GM21515 (cell line): Measurements from ENCODE around the gene MRPL16.
A peak's percentile ranks its signal among the peaks of the same experiment; 100 is the strongest.
"Not testable (repeated sequence)": the region's sequence is repeated elsewhere in the genome, so short reads cannot be mapped to it uniquely, and the experiment has no call there.

Experiments
- ATAC-seq: cut with Tn5 transposase; IDR thresholded peaks from one replicate; pipeline ENCODE4 v1.9.1; 2021; ENCODE audit not compliant: unreplicated experiment

The MRPL16 gene

GRCh38 chr11:59810189-59810910, at the start of gene MRPL16:
Gene MRPL16 (minus strand): TSS chr11:59810778. CDS start chr11:59810658, 120 bp downstream.
- ATAC-seq, result peak; percentile 98

- ATAC-seq, result no peak
Observed at GRCh38 chr11:59859673-59860072, 49.1 kb upstream of the MRPL16 start.

DNA sequence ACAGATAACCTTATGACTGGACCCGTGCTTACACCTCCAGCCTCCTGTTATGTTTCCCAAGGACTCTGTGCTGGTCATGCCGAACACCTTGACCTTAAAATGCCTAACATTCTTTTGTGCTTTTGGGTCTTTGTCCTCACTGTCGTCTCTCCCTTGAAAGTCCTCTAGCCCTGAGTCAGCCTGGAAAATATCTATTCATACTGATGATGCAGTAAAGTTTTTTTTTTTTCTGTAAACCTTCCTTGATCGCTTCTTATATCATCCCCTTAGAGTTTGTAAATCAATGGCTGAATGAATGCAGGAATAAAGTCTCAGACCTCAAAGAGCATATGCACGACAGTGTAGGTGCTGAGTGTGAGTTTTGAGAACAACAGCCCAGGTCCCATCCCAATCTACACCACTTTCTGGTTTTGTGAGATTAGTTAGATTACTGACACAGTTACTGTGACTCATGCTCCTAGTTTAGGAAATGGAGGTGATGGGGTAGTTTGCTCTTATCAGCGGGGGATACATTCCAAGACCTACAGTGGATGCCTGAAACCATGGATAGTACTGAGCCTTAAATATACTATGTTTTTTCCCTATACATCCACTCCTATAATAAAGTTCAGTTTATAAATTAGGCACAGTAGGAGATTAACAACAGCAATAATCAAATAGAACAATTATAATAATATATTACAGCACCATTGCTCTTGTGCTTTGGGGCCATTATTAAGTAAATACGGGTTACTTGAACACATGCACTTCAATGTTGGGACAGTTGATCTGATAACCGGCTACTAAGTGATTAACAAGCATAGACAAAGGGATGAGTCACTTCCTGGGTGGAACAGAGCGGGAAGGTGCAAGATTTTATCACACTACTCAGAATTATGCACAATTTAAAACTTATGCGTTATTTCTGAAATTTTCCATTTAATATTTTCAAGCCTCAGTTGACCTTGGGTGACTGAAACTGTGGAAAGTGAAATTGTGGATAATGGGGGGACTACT, 47.2 kb upstream of the MRPL16 start:
- no peak for ATAC-seq

DNA sequence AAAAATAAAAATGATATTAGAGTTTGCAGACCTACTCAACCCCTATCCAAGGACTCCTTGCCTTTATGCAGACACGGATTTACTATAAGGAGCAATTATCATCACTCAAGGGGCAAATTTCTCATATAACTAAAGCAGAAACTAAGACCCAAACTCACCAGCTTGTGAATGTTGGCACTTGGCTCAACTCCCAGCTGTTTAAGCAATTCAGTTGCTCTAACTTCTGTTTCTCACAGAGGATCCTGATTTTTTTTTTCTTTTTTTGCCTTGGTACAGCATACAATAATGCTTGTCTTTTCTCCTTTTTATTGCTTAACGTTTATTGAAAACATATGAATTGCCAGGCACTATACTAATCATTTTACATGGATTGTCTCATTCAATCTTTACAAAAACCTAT, 44.3 kb upstream of the MRPL16 start:
- no peak for ATAC-seq

DNA sequence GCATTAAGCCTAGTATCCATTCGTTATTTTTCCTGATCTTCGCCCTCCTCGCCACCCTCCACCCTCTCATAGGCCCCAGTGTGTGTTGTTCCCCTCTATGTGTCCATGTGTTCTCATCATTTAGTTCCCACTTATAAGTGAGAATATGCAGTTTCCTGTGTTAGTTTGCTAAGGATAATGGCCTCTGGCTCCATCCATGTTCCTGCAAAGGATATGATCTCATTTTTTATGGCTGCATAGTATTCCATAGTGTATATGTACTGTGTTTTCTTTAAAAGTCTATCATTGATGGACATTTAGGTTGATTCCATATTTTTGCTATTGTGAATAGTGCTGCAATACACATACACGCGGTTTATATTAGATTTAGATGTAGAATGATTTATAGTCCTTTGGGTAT, 40.8 kb upstream of the MRPL16 start:
- ATAC-seq, result not testable (repeated sequence)

DNA sequence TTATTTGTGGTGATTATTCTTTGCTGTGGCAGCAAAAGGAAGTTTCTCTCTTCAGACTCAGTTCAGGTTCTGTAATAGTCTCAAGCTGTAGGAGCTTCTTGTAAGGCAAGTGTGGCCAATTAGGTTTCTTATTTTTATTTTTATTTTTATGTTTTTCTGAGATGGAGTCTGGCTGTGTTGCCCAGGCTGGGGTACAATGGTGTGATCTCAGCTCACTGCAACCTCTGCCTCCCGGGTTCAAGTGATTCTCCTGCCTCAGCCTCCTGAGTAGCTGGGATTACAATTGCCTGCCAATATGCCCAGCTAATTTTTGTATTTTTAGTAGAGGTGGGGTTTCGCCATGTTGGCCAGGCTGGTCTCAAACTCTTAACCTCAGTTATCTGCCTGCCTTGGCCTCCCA, 39.0 kb upstream of the MRPL16 start:
- ATAC-seq, result not testable (repeated sequence)

GRCh38 chr11:59849129-59849528, 38.6 kb upstream of the MRPL16 start:
- no peak for ATAC-seq

GRCh38 chr11:59848439-59848838, 37.9 kb upstream of the MRPL16 start:
- not testable (repeated sequence) for ATAC-seq

GRCh38 chr11:59847626-59848025, 37.0 kb upstream of the MRPL16 start:
- ATAC-seq, result no peak

DNA sequence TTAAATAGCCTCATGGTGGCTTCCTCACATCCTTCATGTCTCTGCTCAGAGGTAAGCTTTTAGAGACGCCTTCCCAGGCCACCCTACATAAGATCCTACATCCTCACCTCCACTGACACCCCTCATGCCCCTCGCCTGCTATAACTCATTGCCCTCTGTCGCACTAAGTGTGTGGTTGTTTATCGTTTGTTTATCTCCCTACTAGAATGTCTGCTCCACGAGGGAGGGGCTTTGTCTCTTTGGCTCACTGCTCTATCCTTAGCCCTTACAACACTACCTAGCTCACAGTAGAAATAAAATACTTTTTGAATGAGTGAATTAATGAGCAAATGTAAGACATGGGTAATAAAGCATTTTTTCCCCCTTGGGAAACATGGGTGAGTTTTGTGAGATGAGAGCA, 36.0 kb upstream of the MRPL16 start:
- ATAC-seq, result no peak

- no peak for ATAC-seq
Observed at GRCh38 chr11:59845399-59845798, 34.8 kb upstream of the MRPL16 start, which contains the start of gene CBLIF. Gene CBLIF (minus strand): TSS chr11:59845499. CDS start chr11:59845453, 46 bp downstream.

DNA sequence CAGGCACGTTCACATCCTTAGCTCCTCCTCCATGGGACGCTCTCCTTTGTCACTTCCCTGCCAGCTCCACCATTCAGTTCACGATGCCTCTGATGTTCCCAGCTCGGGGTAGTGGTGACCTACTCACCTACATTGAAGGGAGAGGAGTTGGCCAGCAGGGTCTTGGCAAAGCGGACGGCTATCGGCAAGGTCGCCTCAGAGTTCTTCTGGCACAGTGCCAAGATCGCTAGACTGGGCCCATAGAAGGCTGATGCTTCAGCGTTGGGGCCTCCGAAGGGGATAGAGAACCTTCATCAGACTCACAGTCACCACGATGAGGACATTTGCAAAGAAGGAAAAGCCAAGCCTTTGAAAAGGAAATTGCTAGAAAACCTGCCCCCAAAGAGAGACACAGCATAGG, 31.7 kb upstream of the MRPL16 start:
- ATAC-seq, result no peak

- ATAC-seq, result peak; percentile 55
Observed at GRCh38 chr11:59841514-59841913, 30.9 kb upstream of the MRPL16 start.

- no peak for ATAC-seq
Observed at GRCh38 chr11:59839615-59840014, 29.0 kb upstream of the MRPL16 start.

DNA sequence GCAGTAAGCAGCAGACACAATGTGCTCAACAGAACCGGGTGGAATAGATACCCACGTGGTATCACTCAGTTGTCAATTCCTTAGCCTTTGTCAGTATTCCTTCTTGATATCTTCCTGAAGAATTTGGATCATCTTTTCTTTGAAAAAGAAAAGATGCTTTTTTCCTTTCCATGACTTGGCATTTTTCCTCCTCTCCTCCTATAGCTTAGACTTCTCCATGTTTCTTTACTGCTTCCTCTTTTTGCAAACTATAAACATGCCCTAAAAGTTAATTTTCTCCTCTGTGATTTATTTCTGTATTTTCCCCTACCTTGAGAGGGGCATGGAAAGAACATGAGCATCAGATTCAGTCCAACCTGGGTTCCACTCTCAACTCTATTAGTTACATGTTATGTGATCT, 23.0 kb upstream of the MRPL16 start:
- ATAC-seq, result no peak

- ATAC-seq, result no peak
Observed at GRCh38 chr11:59829358-59829757, 18.8 kb upstream of the MRPL16 start.

DNA sequence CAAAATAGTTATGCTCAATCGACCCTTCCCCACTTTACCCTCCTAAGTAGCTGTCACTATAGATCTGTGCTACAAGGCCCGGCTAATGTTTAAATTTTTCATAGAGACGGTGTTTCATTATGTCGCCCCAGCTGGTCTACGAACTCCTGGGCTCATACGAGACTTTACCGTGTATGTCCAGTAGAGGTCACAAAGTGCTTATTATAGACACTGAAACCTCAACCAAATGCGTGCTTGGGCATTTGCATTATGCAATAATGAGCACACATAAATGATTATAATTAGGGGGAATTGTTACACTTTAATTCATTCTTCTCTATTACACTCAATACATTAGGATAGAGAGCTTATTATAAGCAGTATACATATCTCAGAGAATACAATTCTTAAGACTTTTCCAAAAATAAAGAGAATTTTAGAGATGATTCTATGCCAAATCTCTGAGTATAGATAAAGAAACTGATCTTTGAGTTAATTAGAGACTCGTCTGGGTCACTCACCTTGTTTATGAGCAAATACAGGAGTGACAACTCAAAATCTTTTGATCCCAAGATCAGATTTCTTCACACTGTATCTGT, 12.5 kb upstream of the MRPL16 start:
- ATAC-seq, result peak; percentile 80

DNA sequence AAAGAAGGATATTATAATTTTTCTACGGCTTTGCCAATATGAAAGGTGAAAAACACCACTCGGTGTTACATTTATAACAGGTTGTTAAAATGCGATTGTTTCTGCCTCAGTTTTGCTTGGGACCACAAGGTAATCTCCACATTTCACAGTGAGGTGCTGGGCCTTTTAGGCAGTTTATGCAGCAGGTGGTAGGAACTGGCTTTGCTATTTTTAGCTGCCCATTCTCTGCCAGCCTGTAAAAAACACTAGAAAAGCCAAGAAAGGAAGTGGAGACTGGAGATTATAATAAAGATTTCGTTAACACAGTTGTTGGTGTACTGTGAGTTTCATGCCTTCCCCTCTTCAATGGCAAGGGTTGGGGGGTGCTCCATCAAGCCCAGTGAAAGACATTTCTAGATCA, 8.0 kb upstream of the MRPL16 start:
- ATAC-seq, result no peak

GRCh38 chr11:59816434-59816833, 5.9 kb upstream of the MRPL16 start:
- not testable (repeated sequence) for ATAC-seq

- no peak for ATAC-seq
Observed at GRCh38 chr11:59815754-59816153, 5.2 kb upstream of the MRPL16 start.

GRCh38 chr11:59814021-59814420, 3.4 kb upstream of the MRPL16 start:
- no peak for ATAC-seq
